Inflammatory macrophage treated with lipopolysaccharide for 4 hours (primary cell): ENCODE measurements around the gene ORC4.

Source experiments
- DNase-seq: peaks from one replicate; pipeline ENCODE4 v3.0.0-alpha.2; 2020

ORC4 gene

GRCh38 chr2:147927053-147927588 is 93.4 kb downstream of the ORC4 start:
- no peak for DNase-seq

- no peak for DNase-seq
Observed at GRCh38 chr2:147925886-147926285, 94.7 kb downstream of the ORC4 start.

- no peak for DNase-seq
Observed at GRCh38 chr2:147924647-147925046, 95.9 kb downstream of the ORC4 start.

- DNase-seq = no peak
Observed at GRCh38 chr2:147923846-147924245, 96.7 kb downstream of the ORC4 start.

- DNase-seq = no peak
Observed at GRCh38 chr2:147917161-147917560, 103.4 kb downstream of the ORC4 start.

GRCh38 chr2:147916723-147917122 is 103.8 kb downstream of the ORC4 start:
- peak; percentile 34 for DNase-seq

- DNase-seq = no peak
Observed at GRCh38 chr2:147916067-147916466, 104.5 kb downstream of the ORC4 start.

- peak; percentile 50 for DNase-seq
Observed at GRCh38 chr2:147913701-147914480, 106.6 kb downstream of the ORC4 start.

GRCh38 chr2:147910990-147911473 is 109.5 kb downstream of the ORC4 start:
- peak; percentile 59 for DNase-seq

- DNase-seq = no peak
Observed at GRCh38 chr2:147909178-147909577, 111.4 kb downstream of the ORC4 start.

GRCh38 chr2:147904051-147904450 is 116.5 kb downstream of the ORC4 start:
- no peak for DNase-seq

- DNase-seq = peak; percentile 34
Observed at GRCh38 chr2:147888680-147889079, 131.9 kb downstream of the ORC4 start.

- no peak for DNase-seq
Observed at GRCh38 chr2:147886136-147886535, 134.4 kb downstream of the ORC4 start.

GRCh38 chr2:147884830-147885229 is 135.7 kb downstream of the ORC4 start:
- DNase-seq = no peak

GRCh38 chr2:147882631-147883030 is 137.9 kb downstream of the ORC4 start:
- no peak for DNase-seq
